Neural cell (in vitro differentiated cells): ENCODE measurements around the gene CCDC69. TPM values are rescaled to one million over a fixed set of nuclear protein-coding genes. Genes with fewer than 3 reads are reported as not detected.
A peak's percentile ranks its signal among the peaks of the same experiment; 100 is the strongest.

Experiments
- H2AFZ ChIP-seq: fragments of 200-600, 300-800 bp; sonication (generic), shearing (Covaris generic); 2 replicates; pipeline ENCODE4 v1.6.0; 2014; ENCODE audit warnings: low read depth, mild to moderate bottlenecking, antibody characterized with exemption, low read length, moderate library complexity
- H3F3A ChIP-seq: fragments of 200-600 bp; shearing (Covaris generic); 2 replicates; pipeline ENCODE4 v1.6.1; 2016; ENCODE audit warnings: mild to moderate bottlenecking, moderate library complexity, mixed read lengths, antibody characterized with exemption, low read length; ENCODE audit not compliant: insufficient read depth, poor library complexity, severe bottlenecking
- H3K27ac ChIP-seq: fragments of 200-600, 300-800 bp; sonication (generic), shearing (Covaris generic); 2 replicates; pipeline ENCODE4 v1.5.1; 2014; ENCODE audit warnings: mild to moderate bottlenecking, low read length, moderate library complexity
- H3K27me3 ChIP-seq: fragments of 300-800, 200-600 bp; sonication (generic), shearing (Covaris generic); 2 replicates; pipeline ENCODE4 v1.6.0; 2014; ENCODE audit warnings: mild to moderate bottlenecking, low read depth, low read length, moderate library complexity; ENCODE audit not compliant: insufficient read depth
- H3K36me3 ChIP-seq: fragments of 300-800, 200-600 bp; sonication (generic), shearing (Covaris generic); 2 replicates; pipeline ENCODE4 v1.5.1; 2014; ENCODE audit warnings: mild to moderate bottlenecking, antibody characterized with exemption, low read length, moderate library complexity; ENCODE audit not compliant: insufficient read depth
- H3K4me2 ChIP-seq: fragments of 300-800, 200-600 bp; sonication (generic), shearing (Covaris generic); 2 replicates; pipeline ENCODE4 v1.6.0; 2014; ENCODE audit warnings: mild to moderate bottlenecking, low read length
- H3K4me3 ChIP-seq: fragments of 300-800, 200-600 bp; sonication (generic), shearing (Covaris generic); 2 replicates; pipeline ENCODE4 v1.5.1; 2014; ENCODE audit warnings: mild to moderate bottlenecking, low read length, moderate library complexity
- H3K79me2 ChIP-seq: fragments of 200-600 bp; shearing (Covaris generic); replicated peaks from 2 replicates; pipeline ENCODE4 v1.6.0; 2014; ENCODE audit warnings: mild to moderate bottlenecking, low read length, moderate library complexity; ENCODE audit not compliant: insufficient read depth
- H3K9ac ChIP-seq: fragments of 300-800, 200-600 bp; sonication (generic), shearing (Covaris generic); 2 replicates; pipeline ENCODE4 v1.6.1; 2016; ENCODE audit warnings: mild to moderate bottlenecking, low read length, mixed read lengths
- H3K9me2 ChIP-seq: fragments of 200-600 bp; shearing (Covaris generic); 2 replicates; pipeline ENCODE4 v1.6.1; 2016; ENCODE audit warnings: mild to moderate bottlenecking, low read length, mixed read lengths; ENCODE audit not compliant: insufficient read depth
- H3K9me3 ChIP-seq: fragments of 200-600, 300-800 bp; sonication (generic), shearing (Covaris generic); 2 replicates; pipeline ENCODE4 v1.6.1; 2016; ENCODE audit warnings: mild to moderate bottlenecking, mixed run types, low read length, moderate library complexity, mixed read lengths
- H4K20me1 ChIP-seq: fragments of 200-600 bp; shearing (Covaris generic); 2 replicates; pipeline ENCODE4 v1.6.1; 2016; ENCODE audit warnings: mild to moderate bottlenecking, mixed run types; ENCODE audit not compliant: insufficient read depth
- EZH2 ChIP-seq: fragments of 200-600, 300-800 bp; shearing (Covaris generic), sonication (generic); IDR thresholded peaks from 2 replicates; pipeline ENCODE4 v1.6.1; 2014; ENCODE audit warnings: antibody characterized with exemption, low read length, borderline replicate concordance, mild to moderate bottlenecking; ENCODE audit not compliant: insufficient read depth, poor library complexity, severe bottlenecking
- MXI1 ChIP-seq: fragments of 450-650 bp; conservative IDR thresholded peaks from 2 replicates; pipeline ENCODE4 v1.6.1; 2014; ENCODE audit warnings: antibody characterized with exemption, mild to moderate bottlenecking; ENCODE audit not compliant: poor library complexity, severe bottlenecking
- RAD21 ChIP-seq: fragments of 450-650 bp; conservative IDR thresholded peaks from 2 replicates; pipeline ENCODE4 v1.6.1; 2014; ENCODE audit warnings: antibody characterized with exemption, mild to moderate bottlenecking, moderate library complexity
- SMC3 ChIP-seq: fragments of 450-650 bp; conservative IDR thresholded peaks from 2 replicates; pipeline ENCODE4 v1.6.1; 2014; ENCODE audit warnings: antibody characterized with exemption, mild to moderate bottlenecking, moderate library complexity; ENCODE audit not compliant: poor library complexity
- TAF1 ChIP-seq: IDR thresholded peaks from 2 replicates; pipeline ENCODE4 v1.6.1; 2012; ENCODE audit warnings: low read depth
- polyA plus RNA-seq: library from polyadenylated mRNA; depleted of rRNA; stranded (reverse); fragments of >200 nt; gene quantifications from 2 replicates; pipeline ENCODE4 v1.2.3, GENCODE V29; 2014
- TF ChIP-seq, protein P1 (sequence below): IDR thresholded peaks from 2 replicates; pipeline ENCODE4 v1.6.1; 2012; ENCODE audit warnings: borderline replicate concordance
- TF ChIP-seq, protein P2 (sequence below): fragments of 450-650 bp; IDR thresholded peaks from 2 replicates; pipeline ENCODE4 v1.5.1; 2014; ENCODE audit warnings: antibody characterized with exemption, mild to moderate bottlenecking, moderate library complexity; ENCODE audit not compliant: poor library complexity, severe bottlenecking

CCDC69 gene
- polyA plus RNA-seq, 1 donor from 2014 or later: not detected

DNA sequence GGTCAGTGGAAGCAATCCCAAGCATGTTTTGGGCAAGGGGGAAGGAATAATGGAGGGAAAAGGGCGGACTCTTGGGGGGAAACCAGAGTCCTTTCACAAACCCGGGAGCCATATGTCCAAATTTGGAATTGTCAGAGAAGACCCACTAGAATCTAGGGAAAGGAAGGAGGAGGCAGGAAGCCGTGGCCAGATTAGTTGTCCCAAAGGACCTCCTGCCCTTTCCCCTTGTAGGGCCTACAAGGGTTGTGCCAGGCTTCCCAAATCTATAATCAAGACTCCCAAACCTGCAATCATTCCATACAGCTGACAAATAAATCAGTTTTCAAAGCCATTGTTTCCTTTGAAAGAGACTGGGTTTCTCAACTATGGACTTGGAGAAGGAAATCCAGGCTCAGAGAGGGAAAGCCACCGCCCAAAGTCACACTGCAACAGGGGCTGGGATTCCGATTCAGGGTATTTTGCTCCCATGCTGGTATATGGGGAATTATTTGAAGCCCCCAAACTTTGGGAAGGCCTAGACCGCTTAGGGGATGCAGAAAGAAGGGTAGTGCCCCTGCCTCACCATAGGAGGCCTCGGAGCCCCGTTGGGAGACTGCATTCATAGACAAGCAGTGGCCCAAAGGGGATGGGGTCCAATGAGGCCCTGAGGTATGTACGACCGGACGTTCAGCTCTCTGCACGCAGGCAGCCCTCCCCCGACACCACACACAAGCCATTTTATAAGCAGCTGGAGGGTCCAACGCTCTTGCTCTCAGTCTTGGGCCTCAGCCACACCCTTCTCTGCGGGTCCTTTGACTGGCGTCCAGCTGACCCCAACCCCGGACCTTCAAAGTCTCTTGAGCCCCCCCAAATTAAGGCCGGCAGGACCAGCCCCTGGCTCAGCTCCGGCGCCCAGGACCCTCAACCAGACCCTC lies 67.1 kb downstream of the CCDC69 start:
- H3K9me2 ChIP-seq: no peaks in the 10 kb centered on the region
- peak overlapping the region; percentile 80 for H3K4me2 ChIP-seq
- H3F3A ChIP-seq: peaks cover under 1% of the 10 kb centered on the region
- H2AFZ ChIP-seq: peak overlapping the region; percentile 87
- peak overlapping the region; percentile 66 for H3K27ac ChIP-seq
- TF ChIP-seq RAD21: no peak
- TF ChIP-seq, protein P1, sequence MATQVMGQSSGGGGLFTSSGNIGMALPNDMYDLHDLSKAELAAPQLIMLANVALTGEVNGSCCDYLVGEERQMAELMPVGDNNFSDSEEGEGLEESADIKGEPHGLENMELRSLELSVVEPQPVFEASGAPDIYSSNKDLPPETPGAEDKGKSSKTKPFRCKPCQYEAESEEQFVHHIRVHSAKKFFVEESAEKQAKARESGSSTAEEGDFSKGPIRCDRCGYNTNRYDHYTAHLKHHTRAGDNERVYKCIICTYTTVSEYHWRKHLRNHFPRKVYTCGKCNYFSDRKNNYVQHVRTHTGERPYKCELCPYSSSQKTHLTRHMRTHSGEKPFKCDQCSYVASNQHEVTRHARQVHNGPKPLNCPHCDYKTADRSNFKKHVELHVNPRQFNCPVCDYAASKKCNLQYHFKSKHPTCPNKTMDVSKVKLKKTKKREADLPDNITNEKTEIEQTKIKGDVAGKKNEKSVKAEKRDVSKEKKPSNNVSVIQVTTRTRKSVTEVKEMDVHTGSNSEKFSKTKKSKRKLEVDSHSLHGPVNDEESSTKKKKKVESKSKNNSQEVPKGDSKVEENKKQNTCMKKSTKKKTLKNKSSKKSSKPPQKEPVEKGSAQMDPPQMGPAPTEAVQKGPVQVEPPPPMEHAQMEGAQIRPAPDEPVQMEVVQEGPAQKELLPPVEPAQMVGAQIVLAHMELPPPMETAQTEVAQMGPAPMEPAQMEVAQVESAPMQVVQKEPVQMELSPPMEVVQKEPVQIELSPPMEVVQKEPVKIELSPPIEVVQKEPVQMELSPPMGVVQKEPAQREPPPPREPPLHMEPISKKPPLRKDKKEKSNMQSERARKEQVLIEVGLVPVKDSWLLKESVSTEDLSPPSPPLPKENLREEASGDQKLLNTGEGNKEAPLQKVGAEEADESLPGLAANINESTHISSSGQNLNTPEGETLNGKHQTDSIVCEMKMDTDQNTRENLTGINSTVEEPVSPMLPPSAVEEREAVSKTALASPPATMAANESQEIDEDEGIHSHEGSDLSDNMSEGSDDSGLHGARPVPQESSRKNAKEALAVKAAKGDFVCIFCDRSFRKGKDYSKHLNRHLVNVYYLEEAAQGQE: peak; percentile 12
- peak overlapping the region; percentile 97 for H3K9ac ChIP-seq
- no peaks in the 10 kb centered on the region for H3K36me3 ChIP-seq
- peaks cover 55% of the 10 kb centered on the region for H3K79me2 ChIP-seq
- H3K4me3 ChIP-seq: peak overlapping the region; percentile 96
- H3K27me3 ChIP-seq: no peaks in the 10 kb centered on the region
- no peaks in the 10 kb centered on the region for H4K20me1 ChIP-seq
- H3K9me3 ChIP-seq: no peaks in the 10 kb centered on the region

DNA sequence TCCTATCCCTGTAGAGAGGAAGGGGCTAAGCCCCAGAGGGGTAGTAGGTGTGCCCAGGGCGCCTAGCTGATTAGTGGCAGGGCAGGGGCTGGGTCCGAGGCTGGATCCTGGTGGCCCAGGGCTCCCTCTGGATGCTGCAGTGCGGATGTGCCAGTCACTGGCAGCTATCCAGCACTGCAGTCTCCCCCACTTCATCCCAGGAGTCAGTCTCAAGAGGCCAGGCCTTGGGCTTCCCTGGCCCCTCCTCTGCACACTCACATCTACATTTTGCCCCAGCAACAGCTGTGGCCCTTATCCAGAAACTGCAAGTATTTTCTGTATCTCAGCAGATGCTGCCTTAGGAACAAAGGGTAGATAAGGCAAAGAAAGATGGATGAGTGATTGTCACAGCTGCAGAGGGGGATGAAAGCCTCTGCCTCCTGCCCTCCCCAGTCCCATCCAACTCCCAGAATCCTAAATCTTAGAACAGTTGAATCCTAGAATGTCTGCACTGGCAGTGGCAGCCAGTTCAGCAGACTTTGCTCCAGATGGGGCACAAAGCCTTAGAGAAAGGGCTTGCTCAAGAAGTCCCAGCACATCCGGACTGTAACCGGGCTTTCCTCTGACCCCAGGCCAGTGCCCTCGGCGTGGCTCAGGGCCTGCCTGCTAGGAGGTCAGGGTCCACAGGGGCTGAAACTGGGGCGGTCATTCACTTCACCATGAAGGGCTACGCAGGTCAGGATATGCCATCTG lies 68.0 kb downstream of the CCDC69 start:
- H3K9me2 ChIP-seq: no peaks in the 10 kb centered on the region
- no peaks in the 10 kb centered on the region for H3K36me3 ChIP-seq
- peak overlapping the region; percentile 3 for H3K27ac ChIP-seq
- H3K9ac ChIP-seq: peak overlapping the region; percentile 97
- no peaks in the 10 kb centered on the region for H3K27me3 ChIP-seq
- H4K20me1 ChIP-seq: no peaks in the 10 kb centered on the region
- H2AFZ ChIP-seq: no peak overlapping the region
- H3K79me2 ChIP-seq: peaks cover 55% of the 10 kb centered on the region
- peak overlapping the region; percentile 80 for H3K4me2 ChIP-seq
- H3K4me3 ChIP-seq: peak overlapping the region; percentile 96
- TF ChIP-seq, protein P1: no peak
- no peak for TF ChIP-seq EZH2
- no peak for TF ChIP-seq MXI1
- TF ChIP-seq RAD21: no peak
- TF ChIP-seq SMC3: no peak
- no peak for TF ChIP-seq TAF1
- TF ChIP-seq, protein P2, sequence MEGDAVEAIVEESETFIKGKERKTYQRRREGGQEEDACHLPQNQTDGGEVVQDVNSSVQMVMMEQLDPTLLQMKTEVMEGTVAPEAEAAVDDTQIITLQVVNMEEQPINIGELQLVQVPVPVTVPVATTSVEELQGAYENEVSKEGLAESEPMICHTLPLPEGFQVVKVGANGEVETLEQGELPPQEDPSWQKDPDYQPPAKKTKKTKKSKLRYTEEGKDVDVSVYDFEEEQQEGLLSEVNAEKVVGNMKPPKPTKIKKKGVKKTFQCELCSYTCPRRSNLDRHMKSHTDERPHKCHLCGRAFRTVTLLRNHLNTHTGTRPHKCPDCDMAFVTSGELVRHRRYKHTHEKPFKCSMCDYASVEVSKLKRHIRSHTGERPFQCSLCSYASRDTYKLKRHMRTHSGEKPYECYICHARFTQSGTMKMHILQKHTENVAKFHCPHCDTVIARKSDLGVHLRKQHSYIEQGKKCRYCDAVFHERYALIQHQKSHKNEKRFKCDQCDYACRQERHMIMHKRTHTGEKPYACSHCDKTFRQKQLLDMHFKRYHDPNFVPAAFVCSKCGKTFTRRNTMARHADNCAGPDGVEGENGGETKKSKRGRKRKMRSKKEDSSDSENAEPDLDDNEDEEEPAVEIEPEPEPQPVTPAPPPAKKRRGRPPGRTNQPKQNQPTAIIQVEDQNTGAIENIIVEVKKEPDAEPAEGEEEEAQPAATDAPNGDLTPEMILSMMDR: peak; percentile 19
- no peaks in the 10 kb centered on the region for H3K9me3 ChIP-seq
- peaks cover 9% of the 10 kb centered on the region for H3F3A ChIP-seq
